GM10248 (cell line): ENCODE measurements around the gene SIAH3.

Experiments used
- CTCF ChIA-PET: fragments of 300-600 bp; sonication (Branson Sonifier 250); formaldehyde crosslinking; extraction: SDS; loops from one replicate; lab custom pipeline; 2021; ENCODE audit warnings: antibody characterized with exemption; lab: Yijun Ruan, JAX
- POLR2A ChIA-PET: fragments of 350-650 bp; sonication (Branson Sonifier 250); formaldehyde crosslinking; extraction: SDS; loops from one replicate; lab custom pipeline; 2020; ENCODE audit warnings: antibody characterized with exemption; lab: Yijun Ruan, JAX
- DNase-seq: peaks from one replicate; pipeline ENCODE4 v3.0.0; 2012; ENCODE audit errors: extremely low spot score
- CTCF ChIP-seq: IDR thresholded peaks from 2 replicates; pipeline ENCODE4 v1.5.1; 2012; ENCODE audit warnings: mild to moderate bottlenecking, low read depth; ENCODE audit errors: extremely low read depth, missing control alignments, control extremely low read depth

Gene SIAH3

DNA sequence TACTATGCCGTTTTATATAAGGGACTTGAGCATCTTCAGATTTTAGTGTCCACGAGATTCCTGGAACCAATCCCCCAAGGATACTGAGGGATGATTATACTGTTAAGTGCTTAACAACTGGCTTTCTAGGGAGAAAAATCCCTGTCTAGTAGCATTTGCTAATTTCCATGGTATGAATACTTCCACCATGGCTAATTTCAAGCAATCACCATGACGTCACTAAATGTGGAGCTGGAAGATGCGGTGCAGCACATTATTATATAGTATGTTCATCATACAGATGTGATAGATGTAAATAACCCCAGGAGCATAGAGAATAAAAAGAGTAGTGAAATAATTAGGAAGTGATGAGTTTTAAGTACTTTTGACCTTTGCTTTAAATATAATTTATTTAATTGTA lies 72.7 kb downstream of the SIAH3 start:
- ChIA-PET CTCF (interaction anchor here (1.2 kb wide), 1 partner anchor 29 kb away, joined by 4 read pairs; no protein-coding TSS in a partner anchor), POLR2A (no interaction called here)
- TF ChIP-seq CTCF: no peak

DNA sequence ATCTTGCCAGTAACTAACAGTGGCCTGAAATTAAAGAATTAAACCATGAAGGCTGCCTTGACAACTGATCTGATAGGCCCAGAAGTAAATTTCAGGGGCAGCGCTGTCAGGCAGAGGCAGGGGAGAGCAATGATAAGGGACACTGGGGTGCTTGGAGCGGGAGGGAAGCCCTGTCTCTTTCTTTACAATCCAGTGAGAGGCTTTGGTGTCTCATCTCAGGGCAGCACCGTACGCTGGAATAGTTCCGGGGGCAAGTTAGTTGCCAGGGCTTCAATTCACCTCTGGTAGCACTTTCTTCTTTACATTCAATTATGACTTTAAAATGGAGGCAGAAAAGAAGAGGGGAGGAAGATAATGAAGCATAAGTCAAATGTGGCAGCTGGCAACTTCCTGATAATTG lies 74.8 kb downstream of the SIAH3 start:
- CTCF ChIA-PET: no interaction called here

More for the DNA sequence above, 72.7 kb downstream of the SIAH3 start:
- no peak for DNase-seq

DNA sequence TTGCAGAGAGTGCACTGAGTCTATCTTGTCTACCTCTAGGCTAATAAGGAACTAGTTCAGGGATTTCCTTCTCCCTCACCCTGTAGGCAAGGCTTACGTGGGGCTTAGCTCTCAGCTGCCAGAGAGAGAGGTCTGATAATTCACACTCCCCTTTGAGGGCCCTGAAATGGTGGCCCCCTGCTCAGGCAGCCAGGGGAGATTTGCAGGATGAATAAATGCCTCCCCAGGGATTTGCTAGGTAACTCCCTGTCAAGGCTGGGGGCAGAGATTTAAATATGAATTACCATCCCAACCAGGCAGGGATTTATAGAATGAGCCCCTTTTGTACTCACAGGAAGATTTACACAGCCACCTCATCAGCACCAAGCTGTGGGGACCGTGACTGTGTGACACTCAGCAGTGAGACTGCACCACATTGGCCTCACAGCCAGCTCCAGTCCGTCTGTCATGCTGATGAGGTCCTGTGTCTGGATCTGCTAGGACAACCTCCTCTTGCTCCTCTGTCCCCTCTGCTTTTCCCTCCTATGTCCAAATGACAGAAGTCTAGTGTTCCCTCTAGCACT lies 76.1 kb downstream of the SIAH3 start:
- no peak for DNase-seq
- ChIA-PET POLR2A (no interaction called here), CTCF (no interaction called here)
- no peak for TF ChIP-seq CTCF

More for the DNA sequence above, 74.8 kb downstream of the SIAH3 start:
- no peak for TF ChIP-seq CTCF
- DNase-seq: no peak
- POLR2A ChIA-PET: no interaction called here

- CTCF ChIA-PET: interaction anchor here (1.3 kb wide), 1 partner anchor 11 kb away, joined by 3 read pairs; no protein-coding TSS in a partner anchor
- no peak for DNase-seq
- TF ChIP-seq CTCF: no peak
- POLR2A ChIA-PET: no interaction called here
Observed at GRCh38 chr13:45773944-45774343, 77.6 kb downstream of the SIAH3 start.

DNA sequence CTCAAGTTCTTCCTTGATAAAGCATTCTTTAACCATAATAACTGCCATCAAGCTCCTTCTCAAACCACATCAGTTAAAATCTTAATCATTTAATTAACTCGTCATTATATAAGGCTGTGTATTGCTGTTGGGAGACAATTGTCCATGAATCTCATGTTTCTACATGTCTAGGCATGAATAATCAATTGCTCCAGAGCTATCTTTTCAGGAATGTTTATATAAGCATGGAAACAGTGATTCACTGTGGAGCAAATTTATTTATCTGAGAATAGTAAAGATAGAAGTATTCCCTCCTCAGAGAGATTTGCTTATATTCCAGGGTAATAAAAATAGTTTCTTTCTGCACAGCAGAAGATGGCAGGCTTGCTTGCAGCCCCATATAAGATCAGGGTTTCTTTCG lies 78.3 kb downstream of the SIAH3 start:
- ChIA-PET CTCF (no interaction called here), POLR2A (no interaction called here)
- no peak for DNase-seq
- TF ChIP-seq CTCF: no peak

GRCh38 chr13:45770886-45771285 lies 80.7 kb downstream of the SIAH3 start:
- no peak for DNase-seq
- ChIA-PET CTCF (no interaction called here), POLR2A (no interaction called here)
- no peak for TF ChIP-seq CTCF
